ENCODE results near the gene SVBP.

SVBP gene

GRCh38 chr1:42851960-42852607, 34.9 kb upstream of the SVBP start:
- no peak overlapping the region for H3K9ac ChIP-seq
- no peak for TF ChIP-seq Cebpa-rat (IDR thresholded peaks at IDR 0.05)
- no peak overlapping the region for H3K4me2 ChIP-seq
- peaks cover 35 to 55% (median 45%) of the 10 kb centered on the region in 11 experiments for H3K36me3 ChIP-seq
- H3K27ac ChIP-seq = no peak overlapping the region
- peaks cover 0 to 6% (median 0%) of the 10 kb centered on the region in 11 experiments; a peak in 1 of 22 replicates for H4K20me1 ChIP-seq
- H3K4me3 ChIP-seq = no peak overlapping the region
- no peaks in the 10 kb centered on the region for H3K27me3 ChIP-seq
- H3K9me3 ChIP-seq (replicated peaks in 1 of 11) = peaks cover 27 to 53% (median 39%) of the 10 kb centered on the region in 11 experiments
- peaks cover 9 to 21% (median 11%) of the 10 kb centered on the region in 10 experiments for H3K4me1 ChIP-seq

- peaks cover 27 to 47% (median 33%) of the 10 kb centered on the region in 11 experiments for H3K9me3 ChIP-seq (replicated peaks in 1 of 11)
- H3K4me2 ChIP-seq = no peak overlapping the region
- H3K36me3 ChIP-seq = peaks cover 35 to 51% (median 45%) of the 10 kb centered on the region in 11 experiments
- 0 out of 20 replicates have a peak overlapping the region, but pooled peaks of 1 of the 10 experiments have one; percentile 19 for H3K4me3 ChIP-seq
- H4K20me1 ChIP-seq = peaks cover 0 to 6% (median 0%) of the 10 kb centered on the region in 11 experiments; a peak in 1 of 22 replicates
- no peak for TF ChIP-seq Cebpa-rat (IDR thresholded peaks at IDR 0.05)
- no peaks in the 10 kb centered on the region for H3K27me3 ChIP-seq
- H3K27ac ChIP-seq = no peak overlapping the region
- peaks cover 10 to 22% (median 13%) of the 10 kb centered on the region in 10 experiments for H3K4me1 ChIP-seq
- H3K9ac ChIP-seq = no peak overlapping the region
Observed at GRCh38 chr1:42851420-42851819, 34.2 kb upstream of the SVBP start.

GRCh38 chr1:42849944-42850343, 32.7 kb upstream of the SVBP start:
- no peaks in the 10 kb centered on the region for H3K27me3 ChIP-seq
- H3K36me3 ChIP-seq = peaks cover 35 to 51% (median 45%) of the 10 kb centered on the region in 11 experiments
- H4K20me1 ChIP-seq = peaks cover 0 to 6% (median 0%) of the 10 kb centered on the region in 11 experiments; a peak in 1 of 22 replicates
- H3K4me1 ChIP-seq = peaks cover 14 to 28% (median 17%) of the 10 kb centered on the region in 10 experiments
- H3K4me2 ChIP-seq = no peak overlapping the region
- H3K9ac ChIP-seq = no peak overlapping the region
- H3K4me3 ChIP-seq = no peak overlapping the region
- no peak overlapping the region for H3K27ac ChIP-seq
- no peak for TF ChIP-seq Cebpa-rat (IDR thresholded peaks at IDR 0.05)
- peaks cover 23 to 41% (median 28%) of the 10 kb centered on the region in 11 experiments for H3K9me3 ChIP-seq (replicated peaks in 1 of 11)

GRCh38 chr1:42848823-42849537, 31.8 kb upstream of the SVBP start:
- H3K9me3 ChIP-seq (replicated peaks in 1 of 11) = peaks cover 23 to 41% (median 28%) of the 10 kb centered on the region in 11 experiments
- H3K27ac ChIP-seq = no peak overlapping the region
- TF ChIP-seq Cebpa-rat (IDR thresholded peaks at IDR 0.05) = no peak
- H4K20me1 ChIP-seq = peaks cover 0 to 6% (median 0%) of the 10 kb centered on the region in 11 experiments; a peak in 1 of 22 replicates
- peaks cover 14 to 28% (median 17%) of the 10 kb centered on the region in 10 experiments for H3K4me1 ChIP-seq
- H3K36me3 ChIP-seq = peaks cover 35 to 51% (median 45%) of the 10 kb centered on the region in 11 experiments
- H3K4me3 ChIP-seq = no peak overlapping the region
- H3K27me3 ChIP-seq = no peaks in the 10 kb centered on the region
- peak overlapping the region in 3 of 11 experiments; percentile 86 to 92 (median 88); a peak in 2 of 22 replicates for H3K4me2 ChIP-seq
- H3K9ac ChIP-seq = no peak overlapping the region

GRCh38 chr1:42847721-42848460, 30.7 kb upstream of the SVBP start:
- Histone ChIP-seq H3K27ac (no peak overlapping the region; a peak in 1 of 22 replicates), H3K9me3 (replicated peaks in 1 of 11) (peaks cover 23 to 38% (median 28%) of the 10 kb centered on the region in 11 experiments), H3K4me3 (peak overlapping the region; percentile 77 to 97 (median 87); a peak in 19 of 20 replicates), H4K20me1 (peaks cover 0 to under 1% (median 0%) of the 10 kb centered on the region in 11 experiments; a peak in 1 of 22 replicates), H3K4me1 (peaks cover 14 to 28% (median 17%) of the 10 kb centered on the region in 10 experiments), H3K9ac (peak overlapping the region in 8 of 11 experiments; percentile 83 to 93 (median 90); a peak in 15 of 22 replicates), H3K27me3 (no peaks in the 10 kb centered on the region), H3K36me3 (peaks cover 37 to 52% (median 42%) of the 10 kb centered on the region in 11 experiments), H3K4me2 (peak overlapping the region; percentile 86 to 93 (median 90))
- TF ChIP-seq Cebpa-rat (IDR thresholded peaks at IDR 0.05) = no peak

DNA sequence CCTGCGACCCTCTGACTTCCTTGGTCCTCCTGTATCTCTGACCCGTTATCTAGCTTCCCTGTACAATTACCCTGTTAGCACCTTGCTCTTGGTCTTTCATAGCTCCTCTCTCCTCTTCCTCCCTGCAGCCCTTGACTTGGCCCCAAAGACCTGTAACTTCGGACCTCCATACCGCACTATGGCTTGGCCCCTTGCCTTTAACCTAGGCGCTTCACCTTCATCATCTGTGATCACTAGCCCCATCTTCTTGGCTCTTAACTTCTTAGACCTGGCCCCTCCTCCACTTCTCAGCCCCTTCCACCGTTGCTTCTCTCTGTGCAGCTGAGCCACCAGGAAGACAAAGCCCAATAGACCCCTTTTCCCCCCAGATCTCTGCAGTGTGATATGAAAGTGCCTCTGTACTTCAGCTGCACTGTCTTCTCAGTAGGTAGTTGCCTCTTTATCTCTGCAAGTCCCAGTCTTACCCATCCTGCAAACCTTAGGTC, 30.0 kb upstream of the SVBP start:
- Histone ChIP-seq H4K20me1 (no peaks in the 10 kb centered on the region), H3K36me3 (peaks cover 30 to 52% (median 39%) of the 10 kb centered on the region in 11 experiments), H3K27me3 (no peaks in the 10 kb centered on the region), H3K4me3 (peak overlapping the region; percentile 77 to 97 (median 87)), H3K4me2 (peak overlapping the region; percentile 86 to 93 (median 90)), H3K9me3 (replicated peaks in 1 of 11) (peaks cover 20 to 31% (median 25%) of the 10 kb centered on the region in 11 experiments), H3K27ac (peak overlapping the region; percentile 84 to 94 (median 88); a peak in 21 of 22 replicates), H3K4me1 (peaks cover 14 to 28% (median 17%) of the 10 kb centered on the region in 10 experiments), H3K9ac (peak overlapping the region; percentile 83 to 94 (median 90))
- no peak for TF ChIP-seq Cebpa-rat (IDR thresholded peaks at IDR 0.05)

DNA sequence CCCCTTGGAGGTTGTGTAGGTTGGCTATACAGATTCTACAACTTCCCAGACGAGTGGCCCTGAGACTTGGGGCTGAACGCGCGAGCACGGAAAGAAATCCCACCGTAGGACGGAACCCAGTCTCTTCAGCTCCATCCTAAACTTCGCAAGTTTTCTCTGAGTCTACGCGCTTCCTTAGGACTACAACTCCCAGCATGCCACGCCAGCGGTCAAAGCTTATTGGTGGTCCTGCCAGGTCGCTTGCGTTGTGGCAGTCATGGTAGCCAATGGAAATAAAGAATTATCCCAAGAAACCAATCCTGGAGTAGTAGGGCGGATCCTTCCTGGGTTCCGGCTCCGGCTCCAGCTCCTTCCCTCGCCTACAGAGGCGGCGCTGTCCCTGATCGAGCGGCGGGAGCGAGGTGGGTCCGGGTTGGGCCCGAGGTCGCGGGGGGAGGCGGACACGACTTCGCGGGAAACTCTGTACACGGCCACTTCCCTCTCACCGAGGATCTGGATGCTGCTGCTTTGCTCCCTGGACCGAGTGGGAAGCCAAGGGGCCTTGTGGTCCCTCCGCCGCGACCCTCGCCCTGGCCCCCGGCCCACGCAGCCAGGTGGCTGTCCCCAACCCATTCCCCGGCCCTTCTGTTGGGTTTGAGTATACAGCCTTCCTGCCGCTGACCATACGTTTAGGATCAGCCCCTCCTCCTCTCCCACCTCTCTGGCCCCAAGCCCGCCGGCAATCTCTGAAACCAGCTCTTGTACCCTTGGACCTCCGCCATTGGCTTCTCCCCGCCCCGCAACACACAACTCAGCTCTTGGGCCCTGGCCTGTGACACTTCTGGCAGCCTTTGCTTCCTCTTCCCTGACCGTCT, 29.3 kb upstream of the SVBP start, which contains the start of gene ZNF691:
ZNF691 (plus strand) TSS at position 357 of the 854 bp plus-strand sequence. CDS start 3,046 bp downstream, outside the sequence.
- Histone ChIP-seq H3K4me2 (peak within 1 kb of the TSS; percentile 86 to 93 (median 90)), H3K9me3 (replicated peaks in 1 of 11) (peaks cover 14 to 24% (median 19%) of the 10 kb centered on the region in 11 experiments), H4K20me1 (no peaks in the 10 kb centered on the region), H3K27ac (peak within 1 kb of the TSS; percentile 84 to 94 (median 88)), H3K4me3 (peak within 1 kb of the TSS; percentile 77 to 97 (median 87)), H3K27me3 (no peaks in the 10 kb centered on the region), H3K9ac (peak within 1 kb of the TSS; percentile 83 to 94 (median 90)), H3K36me3 (peaks cover 24 to 52% (median 37%) of the 10 kb centered on the region in 11 experiments), H3K4me1 (peaks cover 14 to 28% (median 17%) of the 10 kb centered on the region in 10 experiments)
- TF ChIP-seq Cebpa-rat (IDR thresholded peaks at IDR 0.05) = no peak

All from BLaER1 treated with 17β-estradiol and CSF1 and Interleukin-3, amounts not matched to agents 10 nM and 100 nM (cell line).